ENCODE data around the gene SORCS2. TPM values are rescaled to one million over a fixed set of nuclear protein-coding genes. Genes with fewer than 3 reads are reported as not detected.

SORCS2 gene
- total and polyA plus RNA-seq, 2 of the 4 experiments (the other 2 are of a cell fraction), result 0.36 to 0.62 TPM

DNA sequence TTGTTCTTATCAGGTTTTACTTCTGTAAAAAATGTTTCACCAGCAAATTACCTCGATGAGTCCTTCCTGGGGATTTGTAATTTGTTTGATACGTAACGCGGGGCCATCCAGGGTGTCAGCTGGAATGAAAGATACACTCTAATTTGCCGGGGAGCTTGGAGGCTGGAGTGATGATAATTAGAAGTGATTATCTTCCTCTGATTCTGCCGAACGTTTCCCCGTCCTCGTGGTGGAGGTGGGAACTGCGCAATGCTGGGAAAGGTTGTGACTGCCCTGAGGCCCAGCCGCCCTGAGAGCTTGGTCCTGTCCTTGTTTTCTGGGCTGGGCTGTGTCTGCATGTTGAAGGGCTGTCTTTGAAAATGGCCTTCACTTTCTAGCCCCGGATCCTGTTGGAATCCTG is 48.0 kb downstream of the SORCS2 start:
- ChIA-PET CTCF (no interaction called here), POLR2A (ENCODE audit: unreplicated experiment) (no interaction called here)
- no peak overlapping the region for H3K27ac ChIP-seq (ENCODE audit: insufficient read depth, low read length)
- no peak overlapping the region for H2BK20ac ChIP-seq (ENCODE audit: low read depth, low read length)
- ATAC-seq (ENCODE audit: low read depth), result no peak
- H2AK5ac ChIP-seq (ENCODE audit: low read depth, low read length), result no peak overlapping the region
- no peak overlapping the region for H3K4ac ChIP-seq (ENCODE audit: low read depth, low read length)
- H4K91ac ChIP-seq (ENCODE audit: insufficient read depth, low read depth, low read length), result no peak overlapping the region
- no peak overlapping the region for H3K4me2 ChIP-seq (ENCODE audit: low read depth, low read length)
- no peak for TF ChIP-seq RAD21 (IDR thresholded peaks at IDR 0.05; ENCODE audit: low read length)
- no peak for TF ChIP-seq RCOR1 (IDR thresholded peaks at IDR 0.05; ENCODE audit: insufficient replicate concordance, low read length)
- no peak for TF ChIP-seq MAFK (IDR thresholded peaks at IDR 0.05; ENCODE audit: low read depth, low read length)
- TF ChIP-seq, protein P1, sequence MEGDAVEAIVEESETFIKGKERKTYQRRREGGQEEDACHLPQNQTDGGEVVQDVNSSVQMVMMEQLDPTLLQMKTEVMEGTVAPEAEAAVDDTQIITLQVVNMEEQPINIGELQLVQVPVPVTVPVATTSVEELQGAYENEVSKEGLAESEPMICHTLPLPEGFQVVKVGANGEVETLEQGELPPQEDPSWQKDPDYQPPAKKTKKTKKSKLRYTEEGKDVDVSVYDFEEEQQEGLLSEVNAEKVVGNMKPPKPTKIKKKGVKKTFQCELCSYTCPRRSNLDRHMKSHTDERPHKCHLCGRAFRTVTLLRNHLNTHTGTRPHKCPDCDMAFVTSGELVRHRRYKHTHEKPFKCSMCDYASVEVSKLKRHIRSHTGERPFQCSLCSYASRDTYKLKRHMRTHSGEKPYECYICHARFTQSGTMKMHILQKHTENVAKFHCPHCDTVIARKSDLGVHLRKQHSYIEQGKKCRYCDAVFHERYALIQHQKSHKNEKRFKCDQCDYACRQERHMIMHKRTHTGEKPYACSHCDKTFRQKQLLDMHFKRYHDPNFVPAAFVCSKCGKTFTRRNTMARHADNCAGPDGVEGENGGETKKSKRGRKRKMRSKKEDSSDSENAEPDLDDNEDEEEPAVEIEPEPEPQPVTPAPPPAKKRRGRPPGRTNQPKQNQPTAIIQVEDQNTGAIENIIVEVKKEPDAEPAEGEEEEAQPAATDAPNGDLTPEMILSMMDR (conservative IDR thresholded peaks at IDR 0.05; ENCODE audit: low read depth, low read length), result no peak
- TF ChIP-seq MXI1 (IDR thresholded peaks at IDR 0.05; ENCODE audit: borderline replicate concordance, low read depth, low read length), result no peak
- TF ChIP-seq, protein P2, sequence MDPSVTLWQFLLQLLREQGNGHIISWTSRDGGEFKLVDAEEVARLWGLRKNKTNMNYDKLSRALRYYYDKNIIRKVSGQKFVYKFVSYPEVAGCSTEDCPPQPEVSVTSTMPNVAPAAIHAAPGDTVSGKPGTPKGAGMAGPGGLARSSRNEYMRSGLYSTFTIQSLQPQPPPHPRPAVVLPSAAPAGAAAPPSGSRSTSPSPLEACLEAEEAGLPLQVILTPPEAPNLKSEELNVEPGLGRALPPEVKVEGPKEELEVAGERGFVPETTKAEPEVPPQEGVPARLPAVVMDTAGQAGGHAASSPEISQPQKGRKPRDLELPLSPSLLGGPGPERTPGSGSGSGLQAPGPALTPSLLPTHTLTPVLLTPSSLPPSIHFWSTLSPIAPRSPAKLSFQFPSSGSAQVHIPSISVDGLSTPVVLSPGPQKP (IDR thresholded peaks at IDR 0.05; ENCODE audit: borderline replicate concordance, low read depth, low read length), result no peak
- no peak for TF ChIP-seq SMC3 (IDR thresholded peaks at IDR 0.05; ENCODE audit: low read depth, low read length)
- TF ChIP-seq CEBPB (IDR thresholded peaks at IDR 0.05; ENCODE audit: low read depth, low read length), result no peak
- no peak for TF ChIP-seq NFE2L2 (IDR thresholded peaks at IDR 0.05; ENCODE audit: low read depth, low read length)
- TF ChIP-seq RFX5 (IDR thresholded peaks at IDR 0.05; ENCODE audit: low read depth, low read length), result no peak
- no peak for TF ChIP-seq FOS (IDR thresholded peaks at IDR 0.05; ENCODE audit: low read depth, low read length)
- TF ChIP-seq CHD1 (IDR thresholded peaks at IDR 0.05; ENCODE audit: low read depth, low read length), result no peak
- H3K36me3 ChIP-seq (ENCODE audit: control insufficient read depth, insufficient read depth, low read length), result no peaks in the 10 kb centered on the region
- no peak overlapping the region for H3K14ac ChIP-seq (replicated peaks; ENCODE audit: low read depth, low read length)
- H3K9me3 ChIP-seq (ENCODE audit: control insufficient read depth, insufficient read depth, low read length), result peaks cover 4% of the 10 kb centered on the region
- H4K20me1 ChIP-seq (ENCODE audit: insufficient read depth, low read length), result no peaks in the 10 kb centered on the region
- in situ Hi-C loops (cut with MboI; ENCODE audit: low sequenced_read_pairs) (no loop called here), dilution Hi-C loops (cut with HindIII; ENCODE audit: low sequenced_read_pairs, unreplicated experiment) (no loop called here), intact Hi-C loops (cut with micrococcal nuclease) (no loop called here)
- H2BK15ac ChIP-seq (ENCODE audit: low read depth, low read length), result no peak overlapping the region
- no TSS peak for BruUV-seq (replicated peaks)
- H3K18ac ChIP-seq (ENCODE audit: low read depth, low read length), result no peak overlapping the region
- H3K27me3 ChIP-seq (ENCODE audit: control insufficient read depth, insufficient read depth, low read length), result peaks cover 24% of the 10 kb centered on the region; the same call in 1 of the 2 replicates
- H3K23ac ChIP-seq (ENCODE audit: low read depth, low read length), result no peak overlapping the region
- H4K5ac ChIP-seq (ENCODE audit: low read depth, low read length), result no peak overlapping the region
- H3K79me1 ChIP-seq (ENCODE audit: low read depth in 1 of 2, low read length in 2 of 2), result no peaks in the 10 kb centered on the region
- H3K4me1 ChIP-seq (ENCODE audit: control insufficient read depth, insufficient read depth, low read length), result no peaks in the 10 kb centered on the region
- no peak overlapping the region for H2AFZ ChIP-seq (replicated peaks; ENCODE audit: low read length, poor library complexity)
- WGBS, 2 experiments (ENCODE audit: extremely low coverage in 2 of 2, insufficient read length in 1 of 2), result 82% methylated on average over 5 of the region's 12 CpGs; no CpG with 5 or more reads in 1 of the 2 experiments
- H2AK9ac ChIP-seq (replicated peaks; ENCODE audit: low read depth, low read length, poor library complexity), result no peak overlapping the region
- H3K56ac ChIP-seq (ENCODE audit: extremely low read depth, insufficient read depth, low read length), result no peak overlapping the region
- H3K4me3 ChIP-seq (ENCODE audit: insufficient read depth, low read depth, low read length), result no peak overlapping the region
- H4K8ac ChIP-seq (ENCODE audit: low read depth in 2 of 2, low read length in 2 of 2), result no peak overlapping the region
- no peak overlapping the region for H2BK120ac ChIP-seq (ENCODE audit: low read depth, low read length)
- no peak for DNase-seq
- no peak overlapping the region for H3K9ac ChIP-seq (ENCODE audit: low read depth, low read length)
- no peaks in the 10 kb centered on the region for H3K9me1 ChIP-seq (ENCODE audit: insufficient read depth, low read length)
- no peak overlapping the region for H2BK5ac ChIP-seq (ENCODE audit: low read depth, low read length, poor library complexity, severe bottlenecking)
